Superior temporal gyrus (tissue), 1 donor: ENCODE measurements around the gene CUL2.
"Not testable (repeated sequence)": the region's sequence is repeated elsewhere in the genome, so short reads cannot be mapped to it uniquely, and the experiment has no call there.

Source experiments
- DNase-seq: peaks from one replicate; pipeline ENCODE4 v3.0.0-alpha.2; 2016; ENCODE audit errors: extremely low spot score

CUL2 gene

DNA sequence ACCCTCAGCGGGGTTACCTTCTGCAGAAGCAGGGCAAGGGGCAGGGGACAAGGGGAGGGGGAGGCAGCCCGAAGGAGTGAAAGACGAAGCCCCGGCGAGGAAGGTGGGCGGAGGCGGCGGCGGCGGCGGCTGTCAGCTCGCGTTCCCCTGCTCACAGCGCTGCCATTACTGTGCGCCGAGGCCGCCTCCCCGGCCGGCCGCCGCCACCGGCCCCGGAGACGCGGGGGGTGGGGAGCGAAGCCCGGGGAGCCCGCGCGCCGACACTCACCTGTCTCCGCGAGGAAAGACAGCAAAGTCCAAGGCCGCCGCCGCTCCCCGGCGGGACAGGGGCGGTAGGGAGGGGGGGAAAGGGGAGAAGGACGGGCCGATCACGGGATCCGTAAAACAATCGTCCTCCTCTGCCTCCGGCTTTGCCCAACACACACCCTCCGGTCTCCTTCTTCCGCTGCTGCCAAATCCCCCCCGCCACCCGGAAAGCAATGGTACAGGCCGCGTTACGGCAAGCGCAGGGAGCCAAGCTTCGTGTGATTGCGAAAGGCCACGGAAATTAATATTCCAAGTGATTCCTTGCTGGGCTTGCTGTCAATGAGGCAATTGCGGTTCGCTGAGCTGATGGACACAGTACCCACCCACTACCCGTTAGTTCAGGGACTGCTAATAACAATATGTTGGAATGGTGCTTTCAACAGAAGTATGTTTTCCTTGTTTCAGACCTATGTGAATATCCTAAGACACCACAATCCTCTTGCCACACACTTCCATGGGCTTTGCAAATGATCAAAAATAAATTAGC, at the start of gene CUL2:
TSS of gene CUL2 (minus strand) at position 180 of the 793 bp plus-strand sequence. CDS start 19,024 bp downstream, outside the sequence.
- DNase-seq, result peak; percentile 97

DNA sequence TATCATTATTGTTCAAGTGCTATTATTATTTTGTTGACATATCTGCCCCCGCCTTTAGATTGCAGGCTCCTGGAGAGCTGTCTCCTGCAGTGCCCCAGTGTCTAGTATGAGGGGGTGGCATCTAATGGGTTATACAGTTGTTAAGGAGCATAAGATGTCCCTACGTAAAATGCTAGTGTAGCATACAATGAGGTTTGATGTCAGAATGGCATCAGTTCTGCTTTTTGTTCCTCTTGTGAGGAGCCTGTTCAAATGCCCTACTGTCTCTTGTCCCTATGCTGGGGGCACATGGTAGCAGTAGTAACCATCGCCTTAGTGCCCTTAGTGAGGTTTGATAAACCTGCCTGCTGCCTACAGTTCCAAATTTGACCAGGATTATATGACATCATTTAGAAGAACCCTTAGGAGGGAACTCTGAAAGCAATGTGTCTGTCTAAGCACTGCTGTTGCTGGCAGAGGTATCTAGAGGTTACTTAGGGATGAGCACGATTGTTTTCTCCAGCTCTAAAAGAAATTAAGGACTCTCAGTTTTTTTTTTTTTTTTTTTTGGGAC, 46.2 kb upstream of the CUL2 start:
- no peak for DNase-seq

DNA sequence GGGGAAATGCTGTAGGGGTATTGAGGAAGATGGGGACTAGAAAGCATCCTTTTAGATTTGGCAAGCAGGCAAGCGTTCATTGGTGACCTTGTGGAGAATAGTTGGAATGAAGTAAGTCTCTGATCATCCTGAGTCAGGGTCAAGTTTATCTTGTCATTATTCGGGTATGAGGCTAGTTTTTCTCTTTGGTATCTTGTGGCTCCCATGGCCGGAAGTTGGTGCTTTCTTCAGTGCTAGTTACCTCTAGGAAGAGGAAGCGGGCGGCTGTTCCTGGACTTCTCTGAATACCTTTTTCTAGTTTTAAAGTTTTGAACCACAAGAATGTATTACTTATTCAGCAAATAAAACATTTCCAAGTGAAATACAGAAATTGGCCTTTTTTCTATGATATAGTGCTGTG, 45.7 kb upstream of the CUL2 start:
- DNase-seq, result no peak

DNA sequence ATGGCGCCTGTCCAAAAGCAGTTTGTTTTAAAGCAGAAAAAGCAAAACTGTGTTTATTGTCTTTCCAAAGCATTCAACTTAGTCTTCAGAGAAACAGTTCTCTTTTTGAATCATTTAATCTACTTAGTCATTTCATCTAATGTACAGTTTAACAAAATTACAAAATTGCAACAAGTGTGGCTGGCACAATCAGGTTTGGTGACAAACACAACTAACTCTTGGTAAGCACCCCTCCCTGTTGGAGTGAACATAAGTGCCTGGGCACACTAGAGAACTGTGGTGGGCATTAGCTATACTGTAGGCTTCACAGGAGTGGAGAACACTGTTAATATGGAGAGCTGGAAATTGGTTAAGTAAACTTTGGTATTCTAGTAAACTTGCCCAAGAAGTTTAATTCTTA, 43.4 kb upstream of the CUL2 start:
- DNase-seq, result no peak

DNA sequence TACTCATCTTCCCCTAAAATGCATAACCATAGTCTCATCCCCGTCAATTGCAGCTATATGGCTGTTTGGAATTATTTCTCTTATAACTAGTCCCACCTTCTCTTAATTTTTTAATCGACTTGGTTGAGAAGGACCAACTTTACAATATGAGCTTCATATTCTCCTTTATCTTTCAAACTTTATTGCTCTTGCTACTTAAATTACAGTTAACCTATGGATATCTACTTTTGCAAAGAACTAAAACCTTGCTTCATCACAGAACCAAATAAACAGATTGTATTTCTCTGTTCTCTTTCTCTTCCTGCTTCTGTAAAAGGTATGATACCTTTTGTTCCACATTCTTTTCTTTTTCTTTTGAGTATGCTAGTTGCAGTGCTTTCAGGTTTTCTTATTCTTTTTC, 42.6 kb upstream of the CUL2 start:
- no peak for DNase-seq

DNA sequence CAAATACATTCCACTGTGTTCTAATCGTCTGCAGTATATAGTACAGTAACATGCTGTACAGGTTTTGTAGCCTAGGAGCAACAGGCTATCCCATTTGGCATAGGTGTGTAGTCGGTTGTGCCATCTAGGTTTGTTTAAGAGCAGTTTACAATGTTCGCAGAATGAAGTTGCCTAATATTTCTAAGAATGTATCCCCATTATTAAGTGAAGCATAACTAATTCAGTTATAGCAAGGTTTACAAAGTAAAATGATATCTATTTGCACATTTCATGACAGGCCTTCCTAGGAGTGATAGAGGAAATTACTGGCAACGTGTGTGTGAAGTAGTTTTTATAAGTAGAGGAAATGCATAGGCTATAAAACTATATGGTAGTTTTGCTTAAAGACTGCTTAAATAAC, 40.5 kb upstream of the CUL2 start:
- DNase-seq, result no peak

DNA sequence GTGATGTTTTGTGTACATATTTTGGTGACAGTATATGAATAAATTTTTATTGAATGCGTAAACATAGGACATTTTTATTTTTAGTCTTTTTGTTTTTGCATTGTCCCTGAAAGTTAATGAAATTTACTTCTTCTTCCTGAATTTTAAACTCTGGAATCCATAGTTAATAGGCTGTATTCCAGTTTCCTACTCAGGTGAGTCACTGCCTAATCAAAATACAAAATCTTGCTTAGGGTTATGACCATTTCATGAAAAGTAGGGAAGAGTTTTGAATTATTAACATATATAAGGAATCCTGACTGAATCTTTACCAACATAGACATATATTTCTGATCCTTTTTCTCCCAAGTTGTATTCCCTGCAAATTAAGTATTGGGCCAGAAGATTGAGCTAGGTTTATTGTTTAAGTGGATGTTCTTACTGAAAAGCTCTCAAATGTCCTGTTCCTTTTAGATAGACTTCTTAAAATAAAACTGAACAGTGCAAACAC, 39.1 kb upstream of the CUL2 start:
- no peak for DNase-seq

DNA sequence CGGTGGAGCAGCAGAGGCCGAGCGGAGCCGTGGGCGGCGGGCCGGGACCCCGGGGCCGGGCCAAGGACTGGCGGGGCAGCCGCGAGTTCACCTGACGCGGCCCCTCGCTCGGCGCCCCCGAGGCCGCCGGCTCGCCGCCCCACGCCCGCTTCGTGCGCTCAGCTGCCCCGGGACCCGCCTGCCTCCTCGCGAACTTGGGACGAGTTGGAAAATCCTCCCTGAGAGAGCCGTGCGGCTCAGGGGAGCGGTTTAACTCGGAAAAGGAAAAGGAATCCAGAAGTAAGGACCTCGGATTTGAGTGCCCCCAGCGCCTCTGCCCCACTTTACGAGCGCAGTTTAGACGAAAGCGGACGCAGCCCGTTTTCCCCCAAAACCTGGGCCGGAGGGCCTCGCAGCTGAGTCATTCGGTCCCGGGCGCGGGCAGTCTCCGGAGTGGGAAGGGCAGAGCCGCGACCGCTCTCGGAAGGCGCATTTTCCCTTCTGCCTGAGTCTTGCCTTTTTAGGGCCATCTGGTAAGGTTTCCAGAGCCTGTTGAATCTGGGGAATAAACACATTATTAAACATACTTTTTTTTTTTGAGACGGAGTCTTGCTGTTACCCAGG, 37.2 kb upstream of the CUL2 start:
- no peak for DNase-seq

DNA sequence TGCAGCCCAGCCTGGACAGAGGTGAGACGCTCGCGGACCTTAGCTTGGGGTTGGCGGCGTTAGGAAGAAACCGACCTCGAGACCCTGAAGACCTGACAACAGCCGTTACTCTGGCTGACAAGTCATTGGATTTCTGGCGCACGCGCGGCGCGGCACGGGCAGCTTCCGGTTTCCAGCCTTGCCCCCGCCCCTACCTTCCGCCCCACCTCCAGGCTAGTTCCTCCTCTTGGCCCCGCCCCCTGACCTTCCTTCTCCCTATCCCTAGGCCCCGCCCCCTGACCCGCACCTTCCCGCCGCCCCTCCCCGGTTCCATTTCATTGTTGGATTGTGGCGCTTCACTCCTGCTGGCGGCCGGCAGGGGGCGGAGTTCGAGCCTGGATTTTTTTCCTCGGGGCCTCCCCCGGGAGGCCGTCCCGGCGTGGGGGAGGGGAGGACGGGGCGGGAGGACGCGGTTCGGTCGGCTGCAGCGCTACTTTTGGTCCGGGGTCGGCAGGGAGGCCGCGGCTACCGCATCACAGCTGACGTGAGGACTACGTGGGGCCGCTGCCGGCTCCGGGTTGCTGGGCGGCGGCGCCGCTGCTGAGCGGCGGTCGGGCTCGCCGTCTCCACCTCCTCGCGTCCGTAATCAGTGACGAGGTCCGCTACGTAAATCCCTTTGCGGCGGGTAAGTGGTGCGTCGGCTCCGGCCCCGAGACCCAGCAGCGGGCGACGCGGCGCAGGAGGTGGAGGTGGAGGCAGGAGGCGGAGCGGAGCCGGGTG, 36.6 kb upstream of the CUL2 start, which contains the start of gene CREM:
TSS of gene CREM (plus strand) at position 317 of the 759 bp plus-strand sequence. CDS start 10,990 bp downstream, outside the sequence.
- DNase-seq, result peak; percentile 85

DNA sequence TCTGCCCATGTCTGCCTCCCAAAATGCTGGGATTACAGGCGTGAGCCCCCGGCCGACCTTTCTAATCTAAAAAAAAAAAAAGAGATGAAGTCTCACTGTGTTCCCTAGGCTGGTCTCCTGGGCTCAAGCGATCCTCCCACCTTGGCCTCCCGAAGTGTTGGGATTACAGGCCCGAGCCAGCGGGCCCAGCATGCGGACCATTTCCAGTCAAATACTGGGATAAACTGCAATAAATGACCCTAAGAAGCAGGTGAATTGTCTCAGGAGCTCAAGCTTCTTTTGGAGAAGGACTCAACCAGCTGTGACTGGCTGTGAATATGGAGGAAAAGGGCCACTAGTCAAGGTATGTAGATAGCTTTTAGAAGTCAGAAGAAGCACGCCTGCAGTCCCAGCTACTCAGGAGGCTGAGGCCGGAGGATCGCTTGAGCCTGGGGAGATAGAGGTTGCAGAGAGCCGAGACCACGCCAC, 36.0 kb upstream of the CUL2 start:
- DNase-seq, result no peak

DNA sequence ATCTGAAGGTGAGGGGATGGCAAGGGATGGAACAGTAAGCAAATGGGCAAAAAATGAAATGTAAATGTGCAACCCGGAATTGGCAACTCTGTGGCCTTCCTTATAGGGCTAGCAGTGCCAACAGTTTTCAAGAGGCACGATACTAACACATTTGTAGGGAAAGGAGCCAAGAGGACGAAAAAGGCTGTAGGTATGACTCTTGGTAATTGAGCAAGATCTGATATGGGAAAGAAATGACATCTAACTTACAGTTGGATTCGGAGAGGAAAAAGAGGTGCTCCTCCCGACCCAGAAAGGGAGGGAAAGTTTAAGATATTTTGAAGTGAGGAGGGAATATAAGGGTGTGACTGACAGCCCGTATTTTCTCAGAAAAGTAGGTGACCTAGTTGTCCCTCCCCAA, 34.4 kb upstream of the CUL2 start:
- DNase-seq, result peak; percentile 13

DNA sequence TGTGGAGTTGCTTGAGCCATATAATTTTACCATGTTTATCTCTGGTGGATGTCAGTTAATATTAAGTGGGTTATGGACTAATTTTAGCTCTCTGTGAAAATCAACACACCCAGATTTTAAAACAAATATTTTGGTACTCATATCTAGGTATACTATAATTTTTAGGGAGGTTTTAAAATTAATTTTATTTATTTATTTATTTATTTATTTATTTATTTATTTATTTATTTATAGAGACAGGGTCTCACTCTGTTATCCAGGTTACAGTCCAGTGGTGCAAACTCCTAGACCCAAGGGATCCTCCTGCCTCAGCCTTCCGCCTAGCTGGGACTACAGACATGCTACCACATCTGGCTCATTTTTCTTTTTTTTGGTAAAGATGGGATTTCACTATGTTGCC, 29.2 kb upstream of the CUL2 start:
- no peak for DNase-seq

DNA sequence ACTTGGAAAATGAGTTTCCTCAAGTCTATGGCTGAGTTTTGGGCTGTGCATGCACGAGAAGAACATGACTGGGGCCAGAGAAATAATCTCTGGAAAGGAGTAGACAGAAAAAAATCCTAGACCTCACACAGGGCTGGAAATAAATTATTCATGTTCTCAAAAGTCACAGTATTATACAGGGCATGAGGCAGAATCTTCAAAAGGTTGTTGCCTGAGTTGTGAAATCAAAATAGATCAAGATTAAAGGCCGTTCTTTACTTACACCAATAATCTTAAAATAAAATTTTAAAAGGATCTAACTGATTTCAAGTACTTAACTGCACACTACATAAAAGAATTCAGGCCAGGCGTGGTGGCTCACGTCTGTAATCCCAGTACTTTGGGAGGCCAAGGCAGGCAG, 22.4 kb upstream of the CUL2 start:
- DNase-seq, result peak; percentile 0

DNA sequence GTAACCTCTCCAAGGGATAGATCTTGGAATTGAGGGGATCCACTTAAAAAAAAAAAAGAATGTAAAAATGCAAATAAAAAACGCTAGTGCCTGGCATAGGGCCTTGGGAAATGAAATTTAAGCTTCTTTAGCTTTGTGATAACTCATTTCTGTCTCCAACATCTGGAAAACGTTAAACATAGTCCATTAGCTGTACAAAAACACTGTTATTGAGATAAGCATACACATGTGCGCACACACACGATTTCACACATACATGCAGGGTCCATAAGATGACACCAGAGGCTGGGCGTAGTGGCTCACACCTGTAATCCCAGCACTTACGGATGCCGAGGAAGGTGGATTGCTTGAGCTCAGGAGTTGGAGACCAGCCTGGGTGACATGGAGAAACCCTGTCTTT, 13.7 kb upstream of the CUL2 start:
- DNase-seq, result no peak

DNA sequence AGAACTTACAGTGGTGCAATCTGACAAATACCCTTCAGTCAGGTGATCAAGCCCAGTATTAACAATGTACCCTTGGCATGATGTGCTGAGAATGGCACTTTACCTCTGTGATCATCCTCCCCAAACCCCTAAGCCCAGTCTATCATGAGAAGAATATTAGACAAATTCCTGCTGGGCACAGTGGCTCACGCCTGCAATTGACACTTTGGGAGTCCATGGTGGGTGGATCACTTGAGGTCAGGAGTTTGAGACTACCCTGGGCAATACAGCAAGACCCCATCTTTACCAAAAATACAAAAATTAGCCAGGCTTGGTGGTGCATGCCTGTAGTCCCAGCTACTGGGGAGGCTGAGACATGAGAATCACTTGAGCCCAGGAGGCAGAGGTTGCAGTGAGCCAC, 7.4 kb upstream of the CUL2 start:
- no peak for DNase-seq

DNA sequence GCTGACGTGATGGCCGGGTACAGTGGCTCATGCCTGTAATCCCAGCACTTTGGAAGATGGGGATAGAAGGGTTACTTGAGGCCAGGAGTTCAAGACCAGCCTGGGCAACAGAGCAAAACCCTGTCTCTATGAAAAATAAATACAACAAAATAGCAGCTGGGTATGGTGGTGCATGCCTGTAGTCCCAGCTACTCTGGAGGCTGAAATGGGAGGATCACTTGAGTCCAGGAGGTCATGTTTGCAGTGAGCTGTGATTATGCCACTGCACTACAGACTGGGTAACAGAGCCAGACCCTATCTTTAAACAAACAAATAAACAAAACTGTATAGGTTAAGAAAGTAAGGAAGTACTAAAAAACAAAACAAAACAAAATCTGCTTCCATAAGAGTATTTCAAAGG, 6.2 kb upstream of the CUL2 start:
- no peak for DNase-seq

DNA sequence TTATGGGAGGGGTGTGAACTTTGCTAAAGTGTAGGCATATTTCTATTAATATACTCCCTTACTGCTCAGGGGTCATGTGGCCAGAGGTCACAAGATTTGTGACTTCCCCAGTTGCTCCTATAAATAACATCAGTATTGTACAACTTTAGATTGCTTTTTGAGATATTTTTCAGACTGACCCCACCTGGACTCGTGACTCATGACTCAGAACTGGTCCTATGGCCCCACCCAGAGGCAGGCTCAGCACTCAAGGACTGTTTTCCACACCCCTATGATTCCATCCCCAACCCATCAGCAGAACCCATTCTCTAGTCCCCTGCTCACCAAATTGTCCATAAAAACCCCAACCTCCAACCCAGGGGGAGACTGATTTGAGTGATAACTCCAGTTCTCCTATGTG, 2.7 kb upstream of the CUL2 start:
- no peak for DNase-seq

DNA sequence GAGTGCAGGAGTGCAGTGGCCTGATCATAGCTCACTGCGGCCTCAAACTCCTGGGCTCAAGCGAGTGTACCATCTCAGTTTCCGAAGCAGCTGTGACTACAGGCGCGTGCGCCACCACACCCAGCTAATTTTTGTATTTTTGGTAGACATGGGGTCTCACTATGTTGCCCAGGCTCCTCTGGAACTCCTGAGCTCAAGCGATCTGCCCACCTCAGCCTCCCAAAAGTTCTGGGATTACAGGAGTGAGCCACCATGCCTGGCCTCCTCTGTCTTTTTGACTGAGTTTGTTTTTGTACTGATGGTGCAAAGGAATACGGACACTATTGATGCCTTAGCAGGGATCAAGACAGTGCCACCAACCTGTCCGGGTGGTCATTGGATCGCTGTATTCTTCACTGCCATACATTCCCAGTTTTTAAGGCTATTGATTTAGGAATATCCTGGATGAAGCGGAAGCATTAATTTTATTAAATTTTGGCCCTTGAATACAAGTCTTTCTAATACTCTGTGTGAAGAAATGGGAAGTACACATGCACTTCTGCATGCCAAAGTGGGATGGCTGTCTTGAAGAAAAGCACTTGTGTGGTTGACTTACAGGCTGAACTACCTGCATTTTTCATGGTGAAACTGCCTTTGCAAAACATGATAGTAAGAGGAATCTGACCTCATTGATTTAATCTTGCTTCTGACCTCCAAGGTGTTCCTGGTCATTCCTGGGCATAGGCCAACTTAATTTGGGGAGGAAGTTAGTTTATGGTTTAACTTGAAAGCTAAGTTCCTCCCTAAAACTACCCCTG, 2.1 kb upstream of the CUL2 start:
- DNase-seq, result no peak

DNA sequence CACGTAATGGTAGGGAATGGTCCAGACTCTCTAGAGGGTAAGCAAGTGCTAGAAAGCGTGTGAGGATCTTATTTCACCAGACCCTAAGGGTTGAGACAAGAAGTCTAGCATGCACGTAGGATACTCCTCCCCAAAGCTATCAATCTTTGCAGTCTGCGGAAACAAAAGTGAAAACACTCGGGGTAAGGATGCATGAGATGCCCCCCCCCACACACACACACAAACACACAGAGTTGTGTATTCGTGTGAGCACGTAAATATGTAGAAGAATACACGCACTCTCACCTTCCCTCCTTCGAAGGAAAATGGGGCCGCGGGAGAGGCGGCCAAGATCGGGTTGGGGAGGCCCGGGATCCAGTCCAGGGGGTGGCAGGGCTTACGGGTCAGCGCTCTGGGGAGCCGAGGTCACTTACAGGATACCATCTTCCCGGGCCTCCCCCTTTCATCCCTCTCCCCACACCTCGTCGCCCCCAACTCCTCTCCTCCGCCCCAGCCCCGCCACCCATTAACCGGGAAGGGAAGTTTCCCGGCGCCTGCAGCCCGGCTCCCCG, 455 bp downstream of the CUL2 start:
- DNase-seq, result no peak

DNA sequence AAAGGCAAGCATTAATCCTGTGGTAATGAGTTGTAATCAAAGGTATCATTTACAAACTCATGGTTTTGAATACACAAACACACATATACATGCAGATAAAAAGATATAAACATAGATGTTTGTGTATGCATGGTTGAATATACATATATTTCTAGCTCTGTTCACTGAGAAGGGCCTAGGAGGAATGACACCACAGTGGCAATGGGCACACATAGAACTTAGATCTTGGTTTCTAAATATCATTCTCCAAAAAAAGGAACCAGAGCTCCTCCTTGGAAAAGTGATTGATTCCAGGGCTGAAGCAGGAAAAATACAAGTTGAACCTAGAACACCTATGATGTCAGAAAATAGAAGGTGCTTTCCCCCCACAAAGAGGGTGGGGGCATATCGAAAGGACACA, 6.9 kb downstream of the CUL2 start:
- DNase-seq, result no peak

DNA sequence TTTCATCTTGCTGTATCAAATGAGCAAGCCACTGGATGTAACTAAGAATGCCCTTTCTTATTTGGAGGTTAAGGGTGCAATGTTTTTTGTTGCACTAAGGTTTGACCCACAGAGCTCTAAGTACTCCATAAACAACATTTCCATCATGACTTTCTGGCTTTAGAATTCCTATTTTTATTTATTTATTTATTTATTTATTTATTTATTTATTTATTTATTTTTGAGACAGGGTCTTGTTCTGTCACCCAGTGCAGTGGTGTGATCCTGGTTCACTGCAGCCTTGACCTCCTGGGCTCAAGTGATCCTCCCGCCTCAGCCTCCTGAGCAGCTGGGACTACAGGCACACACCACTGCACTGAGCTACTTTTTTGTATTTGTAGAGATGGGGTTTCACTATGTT, 9.9 kb downstream of the CUL2 start:
- DNase-seq, result not testable (repeated sequence)
